PFSK-1 (cell line): ENCODE results near the gene NDUFV3.

Experiments
- FOXP2 ChIP-seq: optimal IDR thresholded peaks from 2 replicates; pipeline ENCODE3; 2011; ENCODE audit warnings: borderline replicate concordance, control low read depth, inconsistent platforms; ENCODE audit not compliant: insufficient read depth; ENCODE audit errors: extremely low read length, extremely low read depth
- POLR2AphosphoS5 ChIP-seq: IDR thresholded peaks from 2 replicates; pipeline ENCODE4 v1.6.1; 2012; ENCODE audit warnings: low read depth, mild to moderate bottlenecking, control low read depth, low read length, moderate library complexity
- REST ChIP-seq, 2 experiments: IDR thresholded peaks; 2 replicates each; pipeline versions ENCODE4 v1.6.1 to v1.8.0; 2011 to 2012; ENCODE audit warnings: low read depth in 2 of 2, low read length in 2 of 2, control low read depth in 1 of 2, inconsistent platforms in 1 of 2, mild to moderate bottlenecking in 1 of 2, moderate library complexity in 1 of 2; ENCODE audit not compliant: insufficient read depth in 1 of 2
- SIN3A ChIP-seq: IDR thresholded peaks from 2 replicates; pipeline ENCODE4 v1.6.1; 2012; ENCODE audit warnings: mild to moderate bottlenecking, low read length, moderate library complexity, borderline replicate concordance; ENCODE audit not compliant: insufficient read depth
- TAF1 ChIP-seq: IDR thresholded peaks from 2 replicates; pipeline ENCODE4 v1.6.1; 2012; ENCODE audit warnings: low read length, control low read depth, borderline replicate concordance; ENCODE audit not compliant: insufficient read depth

NDUFV3 gene

DNA sequence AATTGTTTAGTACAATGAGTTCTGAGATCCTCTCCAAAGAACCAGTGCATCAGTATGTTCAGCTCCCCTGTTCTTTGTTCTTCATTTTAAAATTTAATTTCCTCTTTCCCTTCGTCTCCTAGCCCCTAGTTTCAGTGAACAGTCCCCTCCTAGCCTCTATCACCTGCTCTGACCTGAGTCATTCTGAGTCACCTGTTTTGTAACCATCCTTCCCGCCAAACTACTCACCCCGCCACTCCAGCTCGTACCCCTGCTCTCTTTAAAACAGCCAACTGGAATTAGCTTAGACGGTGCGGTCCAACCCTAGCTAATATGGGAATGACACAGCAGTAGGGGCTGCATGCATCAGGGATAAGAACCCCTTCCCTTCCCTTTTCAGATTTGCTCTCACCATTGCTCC lies 49.1 kb downstream of the NDUFV3 start:
- TF ChIP-seq FOXP2 = no peak
- no peak for TF ChIP-seq REST (IDR thresholded peaks at IDR 0.05; ENCODE audit: insufficient read depth in 1 of 2, low read depth in 2 of 2, low read length in 2 of 2)
- TF ChIP-seq POLR2AphosphoS5 = no peak
- TF ChIP-seq TAF1 = no peak
- no peak for TF ChIP-seq SIN3A

DNA sequence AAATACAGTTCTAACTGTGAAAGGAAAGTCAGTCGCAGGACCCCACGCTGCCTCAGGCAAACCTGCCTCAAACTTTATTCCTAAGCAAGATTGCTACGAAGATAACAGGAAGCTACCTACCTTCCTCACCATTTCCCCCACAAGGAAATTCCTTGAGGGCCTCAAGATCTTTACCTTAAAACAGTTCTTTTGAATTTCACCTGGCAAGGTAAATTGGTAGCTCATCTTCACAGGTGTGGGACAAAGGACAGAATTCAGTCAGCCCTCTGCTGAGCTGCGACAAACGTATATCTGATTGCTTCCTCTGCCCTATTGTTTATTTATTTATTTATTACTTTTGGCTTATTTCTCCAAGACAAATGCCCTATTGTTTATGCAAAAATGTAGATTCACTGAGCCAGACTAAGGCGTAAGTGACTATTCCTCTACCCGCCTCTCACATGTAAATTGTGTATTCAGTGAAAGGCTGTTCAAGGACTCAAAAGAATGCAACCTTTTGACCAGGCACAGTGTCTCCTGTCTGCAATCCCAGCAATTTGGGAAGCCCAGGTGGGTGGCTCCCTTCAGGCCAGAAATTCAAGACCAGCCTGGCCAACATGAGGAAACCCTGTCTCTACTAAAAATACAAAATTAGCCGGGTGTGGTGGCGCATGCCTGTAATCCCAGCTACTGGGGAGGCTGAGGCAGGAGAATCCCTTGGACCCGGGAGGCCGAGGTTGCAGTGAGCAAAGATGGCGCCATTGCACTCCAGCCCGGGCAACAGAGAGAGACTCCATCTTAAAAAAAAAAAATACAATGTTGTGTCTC lies 63.9 kb downstream of the NDUFV3 start:
- TF ChIP-seq SIN3A = no peak
- TF ChIP-seq POLR2AphosphoS5 = no peak
- no peak for TF ChIP-seq REST (IDR thresholded peaks at IDR 0.05; ENCODE audit: insufficient read depth in 1 of 2, low read depth in 2 of 2, low read length in 2 of 2)
- no peak for TF ChIP-seq FOXP2
- TF ChIP-seq TAF1 = no peak

DNA sequence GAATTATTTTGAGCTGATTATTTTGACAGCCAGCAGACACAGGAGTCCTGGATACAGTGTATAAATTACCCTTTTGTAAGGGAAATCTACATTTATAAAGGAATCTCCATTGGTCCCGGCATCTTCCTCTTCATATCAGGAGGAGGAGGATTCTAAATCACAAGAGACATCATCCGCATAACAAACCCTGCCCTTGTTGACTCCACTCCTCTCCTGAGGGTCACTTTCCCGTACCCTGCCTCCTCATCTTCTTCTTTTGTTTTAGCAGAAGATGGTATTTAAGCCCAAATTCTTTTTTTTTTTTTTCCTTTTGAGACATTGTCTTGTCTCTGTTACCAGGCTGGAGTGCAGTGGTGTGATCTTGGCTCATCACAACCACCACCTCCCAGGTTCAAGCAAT lies 66.6 kb downstream of the NDUFV3 start:
- TF ChIP-seq REST (IDR thresholded peaks at IDR 0.05; ENCODE audit: insufficient read depth in 1 of 2, low read depth in 2 of 2, low read length in 2 of 2) = no peak
- TF ChIP-seq POLR2AphosphoS5 = no peak
- no peak for TF ChIP-seq SIN3A
- TF ChIP-seq FOXP2 = no peak
- no peak for TF ChIP-seq TAF1

DNA sequence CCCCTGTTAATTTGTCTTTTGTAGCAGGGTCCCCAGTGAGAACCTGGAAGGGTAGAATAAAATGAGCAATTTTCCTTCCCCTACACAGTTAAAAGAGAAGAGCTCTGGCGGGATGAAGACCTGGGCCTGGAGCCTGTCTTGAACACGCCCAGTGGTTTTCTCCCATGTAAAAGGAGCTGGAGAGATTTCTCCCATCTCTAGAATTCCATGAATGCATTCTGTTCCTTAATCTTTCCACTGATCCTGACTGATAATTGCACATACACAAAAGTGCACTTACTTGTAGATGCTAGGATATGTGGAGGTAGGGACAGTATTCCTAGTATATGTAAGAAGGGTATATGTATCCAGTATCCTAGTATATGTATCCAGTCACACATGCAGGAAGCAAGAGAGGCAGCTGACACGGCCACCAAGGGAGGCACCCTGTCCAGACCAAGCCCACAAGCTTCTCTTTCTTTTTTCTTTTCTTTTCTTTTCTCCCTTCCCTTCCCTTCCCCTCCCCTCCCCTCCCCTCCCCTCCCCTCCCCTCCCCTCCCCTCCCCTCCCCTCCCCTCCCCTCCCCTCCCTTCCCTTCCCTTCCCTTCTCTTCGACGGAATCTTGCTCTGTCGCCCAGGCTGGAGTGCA lies 69.4 kb downstream of the NDUFV3 start:
- no peak for TF ChIP-seq TAF1
- no peak for TF ChIP-seq FOXP2
- TF ChIP-seq REST (IDR thresholded peaks at IDR 0.05; ENCODE audit: insufficient read depth in 1 of 2, low read depth in 2 of 2, low read length in 2 of 2) = no peak
